ELF-1 (cell line): ENCODE results near the gene LANCL1.

Experiments used
- DNase-seq: peaks from one replicate; pipeline ENCODE4 v3.0.0-alpha.2; 2016; ENCODE audit warnings: low read depth, low spot score

Gene LANCL1

GRCh38 chr2:210399440-210400041 is 77.0 kb downstream of the LANCL1 start:
- no peak for DNase-seq

- no peak for DNase-seq
These were observed 84.1 kb downstream of the LANCL1 start for GRCh38 chr2:210392469-210392881.

GRCh38 chr2:210389856-210390255 is 86.7 kb downstream of the LANCL1 start:
- no peak for DNase-seq

- DNase-seq: no peak
These were observed 88.4 kb downstream of the LANCL1 start for GRCh38 chr2:210388148-210388547.

GRCh38 chr2:210387074-210387473 is 89.5 kb downstream of the LANCL1 start:
- DNase-seq: no peak
